H1 (cell line): ENCODE measurements around the gene NPSR1. TPM values are rescaled to one million over a fixed set of nuclear protein-coding genes. Genes with fewer than 3 reads are reported as not detected.
A peak's percentile ranks its signal among the peaks of the same experiment; 100 is the strongest.
"Not testable (repeated sequence)": the region's sequence is repeated elsewhere in the genome, so short reads cannot be mapped to it uniquely, and the experiment has no call there.

ENCODE experiments used
- CTCF ChIA-PET: fragments of 300-600 bp; sonication (Branson Sonifier 250); formaldehyde crosslinking; loops from one replicate; lab custom pipeline; 2021; ENCODE audit not compliant: partially characterized antibody; lab: Charles Lee
- POLR2A ChIA-PET: fragments of 300-600 bp; sonication (Branson Sonifier 250); formaldehyde crosslinking; loops from one replicate; lab custom pipeline; 2021; ENCODE audit warnings: inconsistent platforms; ENCODE audit not compliant: partially characterized antibody; lab: Charles Lee
- DNase-seq, 2 experiments: peaks; one replicate each; pipeline versions ENCODE4 v3.0.0 to v3.0.0-alpha.2; 2010 to 2022; ENCODE audit warnings: low spot score in 2 of 2, low read depth in 1 of 2, mixed read lengths in 1 of 2
- FAIRE-seq: peaks from 2 replicates; lab custom pipeline; 2011; peaks lifted over from hg19 to GRCh38; lab: Jason Lieb, UNC
- H2AFZ ChIP-seq: 2 replicates; pipeline ENCODE4 v1.8.1; 2012; ENCODE audit warnings: low read length, inconsistent platforms
- H2AK5ac ChIP-seq: 2 replicates; pipeline ENCODE4 v1.6.1; 2013; ENCODE audit warnings: low read depth, low read length
- H2BK120ac ChIP-seq: replicated peaks from 2 replicates; pipeline ENCODE3; 2013; ENCODE audit warnings: low read depth, low read length, inconsistent platforms
- H2BK12ac ChIP-seq: 2 replicates; pipeline ENCODE4 v1.6.1; 2013; ENCODE audit warnings: low read depth, low read length
- H2BK15ac ChIP-seq: 2 replicates; pipeline ENCODE4 v1.6.1; 2013; ENCODE audit warnings: low read length
- H2BK20ac ChIP-seq: 2 replicates; pipeline ENCODE4 v1.6.1; 2013; ENCODE audit warnings: low read length
- H2BK5ac ChIP-seq: 2 replicates; pipeline ENCODE4 v1.6.1; 2013; ENCODE audit warnings: low read depth, low read length
- H3K14ac ChIP-seq: 2 replicates; pipeline ENCODE4 v1.6.1; 2013; ENCODE audit warnings: inconsistent platforms; ENCODE audit not compliant: insufficient read length
- H3K18ac ChIP-seq: 2 replicates; pipeline ENCODE4 v1.6.1; 2013; ENCODE audit warnings: low read length; ENCODE audit errors: extremely low read depth
- H3K23ac ChIP-seq: 2 replicates; pipeline ENCODE4 v1.6.1; 2013; ENCODE audit warnings: inconsistent platforms; ENCODE audit not compliant: insufficient read length
- H3K23me2 ChIP-seq: 2 replicates; pipeline ENCODE4 v1.6.1; 2013; ENCODE audit warnings: low read depth, low read length
- H3K27ac ChIP-seq: 2 replicates; pipeline ENCODE4 v1.6.1; 2011; ENCODE audit warnings: low read depth, low read length, inconsistent platforms
- H3K27me3 ChIP-seq, 4 experiments: replicated peaks in 1 of 4; 1 replicate in 1 of 4; 2 replicates in 3 of 4; pipeline versions ENCODE4 v1.6.1 to v1.8.1; 2011 to 2013; ENCODE audit warnings: low read length in 3 of 4, mild to moderate bottlenecking in 3 of 4, inconsistent platforms in 2 of 4, mixed read lengths in 2 of 4, moderate library complexity in 1 of 4; ENCODE audit not compliant: control insufficient read depth in 3 of 4, insufficient read depth in 3 of 4; ENCODE audit errors: extremely low read depth in 1 of 4
- H3K36me3 ChIP-seq, 4 experiments: 2 replicates each; pipeline versions ENCODE4 v1.6.1 to v1.8.1; 2011 to 2013; ENCODE audit warnings: mild to moderate bottlenecking in 4 of 4, low read length in 3 of 4, moderate library complexity in 2 of 4, control low read depth in 1 of 4, inconsistent platforms in 1 of 4; ENCODE audit not compliant: insufficient read depth in 4 of 4, control insufficient read depth in 2 of 4
- H3K4ac ChIP-seq: replicated peaks from 2 replicates; pipeline ENCODE3; 2013; ENCODE audit warnings: low read length, low read depth, mixed read lengths, inconsistent platforms; ENCODE audit not compliant: insufficient read length
- H3K4me1 ChIP-seq, 4 experiments: replicated peaks in 1 of 4; 1 replicate in 1 of 4; 2 replicates in 3 of 4; pipeline versions ENCODE4 v1.6.1 to v1.8.1; 2011 to 2013; ENCODE audit warnings: low read length in 3 of 4, inconsistent platforms in 2 of 4, mixed read lengths in 1 of 4; ENCODE audit not compliant: insufficient read depth in 4 of 4, control insufficient read depth in 3 of 4
- H3K4me2 ChIP-seq, 2 experiments: 2 replicates each; pipeline versions ENCODE4 v1.6.1 to v1.8.1; 2011 to 2013; ENCODE audit warnings: low read depth in 2 of 2, low read length in 2 of 2, control low read depth in 1 of 2, inconsistent platforms in 1 of 2, mild to moderate bottlenecking in 1 of 2; ENCODE audit not compliant: insufficient read depth in 1 of 2
- H3K4me3 ChIP-seq, 4 experiments: fragments of 200-600, 300-600 bp in 1 of 4; sonication (generic), shearing (Covaris generic), sonication (Bioruptor Twin) in 1 of 4; 2 replicates each; pipeline versions ENCODE4 v1.5.1 to v1.8.1; 2011 to 2016; ENCODE audit warnings: low read length in 4 of 4, low read depth in 3 of 4, control low read depth in 2 of 4, inconsistent platforms in 2 of 4, mild to moderate bottlenecking in 2 of 4, mixed read lengths in 1 of 4, moderate library complexity in 1 of 4; ENCODE audit not compliant: insufficient read depth in 2 of 4; ENCODE audit errors: extremely low read depth in 1 of 4
- H3K56ac ChIP-seq: replicated peaks from 2 replicates; pipeline ENCODE3; 2013; ENCODE audit warnings: low read depth, mild to moderate bottlenecking, mixed read lengths, low read length, inconsistent platforms; ENCODE audit not compliant: insufficient read length
- H3K79me1 ChIP-seq: 2 replicates; pipeline ENCODE4 v1.6.1; 2013; ENCODE audit warnings: low read depth, low read length, control low read depth
- H3K79me2 ChIP-seq, 2 experiments: 2 replicates each; pipeline versions ENCODE4 v1.6.1 to v1.8.1; 2012 to 2013; ENCODE audit warnings: low read length in 2 of 2, mild to moderate bottlenecking in 2 of 2, inconsistent platforms in 1 of 2; ENCODE audit not compliant: insufficient read depth in 2 of 2, control insufficient read depth in 1 of 2
- H3K9ac ChIP-seq, 4 experiments: replicated peaks in 1 of 4; 1 replicate in 1 of 4; 2 replicates in 3 of 4; pipeline versions ENCODE4 v1.6.1 to v1.8.1; 2011 to 2013; ENCODE audit warnings: low read depth in 3 of 4, low read length in 3 of 4, control low read depth in 2 of 4, mild to moderate bottlenecking in 2 of 4, moderate library complexity in 2 of 4, inconsistent platforms in 1 of 4; ENCODE audit errors: extremely low read depth in 1 of 4
- H3K9me3 ChIP-seq, 2 experiments: 2 replicates each; pipeline versions ENCODE4 v1.6.1 to v1.8.1; 2012 to 2013; ENCODE audit warnings: mild to moderate bottlenecking in 2 of 2, moderate library complexity in 2 of 2, control low read depth in 1 of 2, inconsistent platforms in 1 of 2, low read depth in 1 of 2, low read length in 1 of 2, mixed read lengths in 1 of 2; ENCODE audit not compliant: insufficient read depth in 2 of 2
- H4K20me1 ChIP-seq, 2 experiments: replicated peaks in 1 of 2; 2 replicates each; pipeline versions ENCODE3 to v1.8.1; 2011 to 2013; ENCODE audit warnings: inconsistent platforms in 2 of 2, low read length in 2 of 2, mild to moderate bottlenecking in 1 of 2; ENCODE audit not compliant: insufficient read depth in 2 of 2, control insufficient read depth in 1 of 2
- H4K5ac ChIP-seq: 2 replicates; pipeline ENCODE4 v1.6.1; 2013; ENCODE audit warnings: low read length, low read depth, mixed read lengths, inconsistent platforms; ENCODE audit not compliant: insufficient read length
- H4K8ac ChIP-seq: 2 replicates; pipeline ENCODE4 v1.8.0; 2013; ENCODE audit warnings: mild to moderate bottlenecking, moderate library complexity, low read length, inconsistent platforms; ENCODE audit not compliant: insufficient read depth; ENCODE audit errors: extremely low read depth
- H4K91ac ChIP-seq: replicated peaks from 2 replicates; pipeline ENCODE3; 2013; ENCODE audit warnings: low read length, mixed read lengths, inconsistent platforms; ENCODE audit not compliant: insufficient read length
- BRCA1 ChIP-seq: IDR thresholded peaks from 2 replicates; pipeline ENCODE4 v1.6.1; 2012; ENCODE audit warnings: low read depth, low read length, improper control_type of control experiment
- CBX8 ChIP-seq: fragments of 300-800, 300-1000 bp; sonication (generic); IDR thresholded peaks from 2 replicates; pipeline ENCODE4 v1.7.1; 2016; ENCODE audit warnings: low read depth, low read length, borderline replicate concordance
- CHD2 ChIP-seq: IDR thresholded peaks from 2 replicates; pipeline ENCODE4 v1.6.1; 2012; ENCODE audit warnings: low read length, improper control_type of control experiment
- EZH2 ChIP-seq: fragments of 200-600 bp; sonication (generic); IDR thresholded peaks from 2 replicates; pipeline ENCODE4 v1.7.1; 2012; ENCODE audit warnings: low read depth, mild to moderate bottlenecking, moderate library complexity, low read length, inconsistent platforms; ENCODE audit not compliant: severe bottlenecking
- RAD21 ChIP-seq, 2 experiments: IDR thresholded peaks in 1 of 2; conservative IDR thresholded peaks in 1 of 2; 2 replicates each; pipeline ENCODE4 v1.6.1; 2011; ENCODE audit warnings: low read depth in 2 of 2, low read length in 2 of 2, improper control_type of control experiment in 1 of 2, inconsistent platforms in 1 of 2, mild to moderate bottlenecking in 1 of 2, moderate library complexity in 1 of 2
- whole genome bisulfite sequencing, 2 experiments: shearing (Covaris generic) in 1 of 2; methylation state at CpG; one replicate each; pipeline versions ENCODE4 v1.1.6 to v1.1.7; 2013 to 2015; ENCODE audit warnings: low lambda C conversion rate in 2 of 2, mixed read lengths in 2 of 2, inconsistent platforms in 1 of 2, low coverage in 1 of 2, missing lambda C conversion rate in 1 of 2; ENCODE audit not compliant: insufficient replicate concordance in 2 of 2, insufficient coverage in 1 of 2, insufficient read length in 1 of 2; ENCODE audit errors: extremely low coverage in 1 of 2, missing lambda C conversion rate in 1 of 2; 5-methylcytosine and 5-hydroxymethylcytosine counted together
- polyA plus RNA-seq, 7 experiments: library from polyadenylated mRNA; depleted of rRNA in 3 of 7; stranded (reverse) in 5 of 7; unstranded in 2 of 7; fragments of >200 nt in 5 of 7; fragments of 200-250 nt in 2 of 7; gene quantifications; 1 replicate in 5 of 7; 2 replicates in 1 of 7; 4 replicates in 1 of 7; pipeline versions ENCODE4 v1.2.1 to v1.2.3, GENCODE V29; 2011 to 2013; ENCODE audit warnings: missing spikeins in 2 of 7, mixed read lengths in 2 of 7
- total RNA-seq: library from RNA; stranded (reverse); fragmentation: NEBNext Ultra II Directional; extraction: Animal tissue kit (Norgen Biotek cat#: 25700); gene quantifications from 2 replicates; pipeline ENCODE4 v1.2.1, GENCODE V29; 2021

The NPSR1 gene
- total and polyA plus RNA-seq, 2 of the 8 experiments (the other 6 are each of a cell fraction or from before 2014, with no cell fraction given): not detected

- no peak for TF ChIP-seq CBX8
- no peak for TF ChIP-seq CHD2
- TF ChIP-seq BRCA1: no peak
- TF ChIP-seq RAD21 (IDR thresholded peaks at IDR 0.05 in 1 of 2, conservative IDR thresholded peaks at IDR 0.05 in 1 of 2; ENCODE audit: low read depth in 2 of 2, low read length in 2 of 2): no peak
- TF ChIP-seq EZH2: no peak
- TF ChIP-seq, all 59 proteins: peak for 0
Measured at GRCh38 chr7:34807548-34808340, 149.7 kb downstream of the NPSR1 start (continued).

- Histone ChIP-seq H2AFZ (peak overlapping the region; percentile 41; the same call in 1 of the 2 replicates), H3K9ac (0 out of 7 replicates have a peak overlapping the region, but pooled peaks of 1 of the 4 experiments have one; percentile 30)
- H3K79me2 ChIP-seq, H3K18ac ChIP-seq, H3K23me2 ChIP-seq, H4K5ac ChIP-seq, H3K9me3 ChIP-seq, FAIRE-seq, H4K91ac ChIP-seq, H2AK5ac ChIP-seq, H3K56ac ChIP-seq, H2BK15ac ChIP-seq, H2BK12ac ChIP-seq, H3K4me2 ChIP-seq, H2BK120ac ChIP-seq, H3K4me1 ChIP-seq, H4K8ac ChIP-seq, H3K36me3 ChIP-seq, H3K14ac ChIP-seq, H3K4me3 ChIP-seq, H3K23ac ChIP-seq, H3K27ac ChIP-seq, H4K20me1 ChIP-seq, H2BK20ac ChIP-seq, DNase-seq, H2BK5ac ChIP-seq, H3K79me1 ChIP-seq, H3K4ac ChIP-seq, H3K27me3 ChIP-seq, POLR2A ChIA-PET: not testable (repeated sequence)
- CTCF ChIA-PET: interaction anchor here (0.7 to 1.3 kb wide), 4 partner anchors 10 to 1056 kb away, joined by 3 to 4 read pairs (median 3); no protein-coding TSS in a partner anchor
- WGBS, 2 experiments: 86% methylated on average over 7 of the region's 7 CpGs; no CpG with 5 or more reads in 1 of the 2 experiments
Measured at GRCh38 chr7:34814203-34814842, 156.3 kb downstream of the NPSR1 start.
